ENCODE data around the gene PHEX. TPM values are rescaled to one million over a fixed set of nuclear protein-coding genes. Genes with fewer than 3 reads are reported as not detected.

PHEX gene
- total RNA-seq, 1 experiment from 2014 or later = 0.04 TPM

DNA sequence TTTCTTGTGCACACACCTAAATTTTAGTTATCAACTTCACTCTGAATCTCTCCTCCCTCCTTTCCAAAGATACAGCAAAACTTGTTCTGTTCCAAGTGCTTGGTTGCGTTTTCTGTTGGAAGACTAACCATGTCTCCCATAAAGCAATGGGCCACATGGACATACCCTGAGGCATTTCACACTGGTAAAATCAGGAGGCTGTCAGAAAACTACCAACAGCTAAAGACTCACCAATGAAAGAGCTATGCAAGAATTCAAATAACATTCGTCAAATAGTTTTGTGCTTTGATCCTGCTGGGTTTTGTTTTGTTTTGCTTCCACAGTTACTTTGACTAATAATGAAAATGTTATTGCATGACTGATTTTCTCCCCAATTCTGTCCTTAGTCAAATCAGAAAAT lies 46.0 kb downstream of the PHEX start:
- Mint-ChIP-seq H3K27ac (no peak overlapping the region), H3K4me3 (no peak overlapping the region), H3K27me3 (ENCODE audit: low read depth) (no peaks in the 10 kb centered on the region), H3K9me3 (no peaks in the 10 kb centered on the region), H3K36me3 (no peaks in the 10 kb centered on the region), H3K4me1 (peaks cover 18% of the 10 kb centered on the region)
- TF ChIP-seq KAT7 (CRISPR knock-in tag; IDR thresholded peaks at IDR 0.05; ENCODE audit: borderline replicate concordance) (no peak), PRRX2 (CRISPR knock-in tag; IDR thresholded peaks at IDR 0.05) (no peak), SMAD4 (CRISPR knock-in tag; IDR thresholded peaks at IDR 0.05) (no peak), JUN (CRISPR knock-in tag; IDR thresholded peaks at IDR 0.05) (no peak), CREB1 (CRISPR knock-in tag; IDR thresholded peaks at IDR 0.05) (no peak), GABPB1 (CRISPR knock-in tag; IDR thresholded peaks at IDR 0.05) (no peak), STAT6 (CRISPR knock-in tag; conservative IDR thresholded peaks at IDR 0.05; ENCODE audit: low read depth) (no peak)
- ChIA-PET POLR2A (no interaction called here), CTCF (no interaction called here)
- no peak for ATAC-seq
- no peak for DNase-seq (ENCODE audit: low spot score)

- TF ChIP-seq, protein P1, sequence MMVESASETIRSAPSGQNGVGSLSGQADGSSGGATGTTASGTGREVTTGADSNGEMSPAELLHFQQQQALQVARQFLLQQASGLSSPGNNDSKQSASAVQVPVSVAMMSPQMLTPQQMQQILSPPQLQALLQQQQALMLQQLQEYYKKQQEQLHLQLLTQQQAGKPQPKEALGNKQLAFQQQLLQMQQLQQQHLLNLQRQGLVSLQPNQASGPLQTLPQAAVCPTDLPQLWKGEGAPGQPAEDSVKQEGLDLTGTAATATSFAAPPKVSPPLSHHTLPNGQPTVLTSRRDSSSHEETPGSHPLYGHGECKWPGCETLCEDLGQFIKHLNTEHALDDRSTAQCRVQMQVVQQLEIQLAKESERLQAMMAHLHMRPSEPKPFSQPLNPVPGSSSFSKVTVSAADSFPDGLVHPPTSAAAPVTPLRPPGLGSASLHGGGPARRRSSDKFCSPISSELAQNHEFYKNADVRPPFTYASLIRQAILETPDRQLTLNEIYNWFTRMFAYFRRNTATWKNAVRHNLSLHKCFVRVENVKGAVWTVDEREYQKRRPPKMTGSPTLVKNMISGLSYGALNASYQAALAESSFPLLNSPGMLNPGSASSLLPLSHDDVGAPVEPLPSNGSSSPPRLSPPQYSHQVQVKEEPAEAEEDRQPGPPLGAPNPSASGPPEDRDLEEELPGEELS (CRISPR knock-in tag; IDR thresholded peaks at IDR 0.05) = no peak
- TF ChIP-seq, protein P2, sequence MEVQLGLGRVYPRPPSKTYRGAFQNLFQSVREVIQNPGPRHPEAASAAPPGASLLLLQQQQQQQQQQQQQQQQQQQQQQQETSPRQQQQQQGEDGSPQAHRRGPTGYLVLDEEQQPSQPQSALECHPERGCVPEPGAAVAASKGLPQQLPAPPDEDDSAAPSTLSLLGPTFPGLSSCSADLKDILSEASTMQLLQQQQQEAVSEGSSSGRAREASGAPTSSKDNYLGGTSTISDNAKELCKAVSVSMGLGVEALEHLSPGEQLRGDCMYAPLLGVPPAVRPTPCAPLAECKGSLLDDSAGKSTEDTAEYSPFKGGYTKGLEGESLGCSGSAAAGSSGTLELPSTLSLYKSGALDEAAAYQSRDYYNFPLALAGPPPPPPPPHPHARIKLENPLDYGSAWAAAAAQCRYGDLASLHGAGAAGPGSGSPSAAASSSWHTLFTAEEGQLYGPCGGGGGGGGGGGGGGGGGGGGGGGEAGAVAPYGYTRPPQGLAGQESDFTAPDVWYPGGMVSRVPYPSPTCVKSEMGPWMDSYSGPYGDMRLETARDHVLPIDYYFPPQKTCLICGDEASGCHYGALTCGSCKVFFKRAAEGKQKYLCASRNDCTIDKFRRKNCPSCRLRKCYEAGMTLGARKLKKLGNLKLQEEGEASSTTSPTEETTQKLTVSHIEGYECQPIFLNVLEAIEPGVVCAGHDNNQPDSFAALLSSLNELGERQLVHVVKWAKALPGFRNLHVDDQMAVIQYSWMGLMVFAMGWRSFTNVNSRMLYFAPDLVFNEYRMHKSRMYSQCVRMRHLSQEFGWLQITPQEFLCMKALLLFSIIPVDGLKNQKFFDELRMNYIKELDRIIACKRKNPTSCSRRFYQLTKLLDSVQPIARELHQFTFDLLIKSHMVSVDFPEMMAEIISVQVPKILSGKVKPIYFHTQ (CRISPR knock-in tag; IDR thresholded peaks at IDR 0.05) = no peak
- peak; percentile 60 for TF ChIP-seq CTCF (IDR thresholded peaks at IDR 0.05)
- TF ChIP-seq NR2C2 (CRISPR knock-in tag; IDR thresholded peaks at IDR 0.05) = no peak
- no peak for TF ChIP-seq SOX15 (CRISPR knock-in tag; IDR thresholded peaks at IDR 0.05)
- TF ChIP-seq ZNF263 (CRISPR knock-in tag; IDR thresholded peaks at IDR 0.05; ENCODE audit: low read depth) = no peak
- no peak for TF ChIP-seq STAT6 (CRISPR knock-in tag; conservative IDR thresholded peaks at IDR 0.05; ENCODE audit: low read depth)
- no peak for TF ChIP-seq ZNF396 (CRISPR knock-in tag; IDR thresholded peaks at IDR 0.05; ENCODE audit: borderline replicate concordance)
- Mint-ChIP-seq H3K36me3 (no peaks in the 10 kb centered on the region), H3K27ac (no peak overlapping the region), H3K27me3 (ENCODE audit: low read depth) (no peaks in the 10 kb centered on the region), H3K4me3 (no peak overlapping the region), H3K9me3 (no peaks in the 10 kb centered on the region), H3K4me1 (peaks cover 11% of the 10 kb centered on the region)
- POLR2A ChIA-PET = no interaction called here
- peak; percentile 80 for ATAC-seq
- peak; percentile 67 for DNase-seq (ENCODE audit: low spot score)
- CTCF ChIA-PET = interaction anchor here (0.6 to 2.5 kb wide), 9 partner anchors 8 to 585 kb away, joined by 3 to 9 read pairs (median 5); no protein-coding TSS in a partner anchor
Observed at GRCh38 chrX:22081475-22082092, 49.5 kb downstream of the PHEX start.
